ENCODE measurements around the gene POLR1A.
A peak's percentile ranks its signal among the peaks of the same experiment; 100 is the strongest.

Gene POLR1A

GRCh38 chr2:86094229-86094628, 11.5 kb downstream of the POLR1A start:
- DNase-seq, result no peak

- DNase-seq, result no peak
These were observed 17.5 kb downstream of the POLR1A start for GRCh38 chr2:86087936-86088850.

- no peak for DNase-seq
These were observed 22.9 kb downstream of the POLR1A start for GRCh38 chr2:86082756-86083155.

GRCh38 chr2:86081724-86082123, 24.0 kb downstream of the POLR1A start:
- DNase-seq, result no peak

GRCh38 chr2:86079981-86080911, 25.4 kb downstream of the POLR1A start:
- DNase-seq, result peak; percentile 85

GRCh38 chr2:86078774-86079545, 26.7 kb downstream of the POLR1A start:
- peak; percentile 54 for DNase-seq

GRCh38 chr2:86075886-86076285, 29.8 kb downstream of the POLR1A start:
- no peak for DNase-seq

GRCh38 chr2:86074811-86075210, 30.9 kb downstream of the POLR1A start:
- no peak for DNase-seq

GRCh38 chr2:86074256-86074655, 31.4 kb downstream of the POLR1A start:
- no peak for DNase-seq

GRCh38 chr2:86073225-86073624, 32.5 kb downstream of the POLR1A start:
- DNase-seq, result no peak

GRCh38 chr2:86072271-86072858, 33.3 kb downstream of the POLR1A start:
- DNase-seq, result peak; percentile 44

GRCh38 chr2:86070868-86071267, 34.8 kb downstream of the POLR1A start:
- DNase-seq, result no peak

- DNase-seq, result no peak
These were observed 35.8 kb downstream of the POLR1A start for GRCh38 chr2:86069783-86070339.

GRCh38 chr2:86069091-86069685, 36.5 kb downstream of the POLR1A start:
- no peak for DNase-seq

- no peak for DNase-seq
These were observed 37.0 kb downstream of the POLR1A start for GRCh38 chr2:86068648-86069047.

GRCh38 chr2:86068136-86068588, 37.5 kb downstream of the POLR1A start:
- DNase-seq, result peak; percentile 39

GRCh38 chr2:86066915-86067314, 38.8 kb downstream of the POLR1A start:
- DNase-seq, result no peak

GRCh38 chr2:86066007-86066578, 39.6 kb downstream of the POLR1A start:
- DNase-seq, result no peak

GRCh38 chr2:86065512-86065911, 40.2 kb downstream of the POLR1A start:
- DNase-seq, result no peak

GRCh38 chr2:86064006-86064405, 41.7 kb downstream of the POLR1A start:
- DNase-seq, result no peak

GRCh38 chr2:86062043-86062442, 43.6 kb downstream of the POLR1A start:
- DNase-seq, result no peak
